ENCODE data around the gene TRPV4.
A peak's percentile ranks its signal among the peaks of the same experiment; 100 is the strongest.

The TRPV4 gene

GRCh38 chr12:109833307-109834189 is at the start of gene TRPV4:
Gene TRPV4 (minus strand): TSS chr12:109833398. CDS start chr12:109814796, 18,602 bp downstream.
- DNase-seq (ENCODE audit: low spot score), result no peak
- TF ChIP-seq CTCF (IDR thresholded peaks at IDR 0.05; ENCODE audit: extremely low read depth, missing control alignments), result no peak

GRCh38 chr12:109881752-109882151 is 48.6 kb upstream of the TRPV4 start:
- no peak for DNase-seq (ENCODE audit: low spot score)
- no peak for TF ChIP-seq CTCF (IDR thresholded peaks at IDR 0.05; ENCODE audit: extremely low read depth, missing control alignments)

GRCh38 chr12:109880938-109881337 is 47.7 kb upstream of the TRPV4 start:
- no peak for TF ChIP-seq CTCF (IDR thresholded peaks at IDR 0.05; ENCODE audit: extremely low read depth, missing control alignments)
- DNase-seq (ENCODE audit: low spot score), result no peak

- DNase-seq (ENCODE audit: low spot score), result peak; percentile 98
- TF ChIP-seq CTCF (IDR thresholded peaks at IDR 0.05; ENCODE audit: extremely low read depth, missing control alignments), result peak; percentile 92
Observed at GRCh38 chr12:109880043-109880931, 47.1 kb upstream of the TRPV4 start, which contains the start of gene GLTP. Gene GLTP (minus strand): TSS chr12:109880541. CDS start chr12:109880374, 167 bp downstream.

GRCh38 chr12:109879351-109880042 is 46.3 kb upstream of the TRPV4 start:
- no peak for TF ChIP-seq CTCF (IDR thresholded peaks at IDR 0.05; ENCODE audit: extremely low read depth, missing control alignments)
- no peak for DNase-seq (ENCODE audit: low spot score)

- no peak for DNase-seq (ENCODE audit: low spot score)
- TF ChIP-seq CTCF (IDR thresholded peaks at IDR 0.05; ENCODE audit: extremely low read depth, missing control alignments), result no peak
Observed at GRCh38 chr12:109878749-109879148, 45.6 kb upstream of the TRPV4 start.
